Uterus (tissue), 4 donors: Measurements from ENCODE around the gene LSM14A. TPM values are rescaled to one million over a fixed set of nuclear protein-coding genes. Genes with fewer than 3 reads are reported as not detected.

Source experiments
- DNase-seq, 2 donors: peaks; one replicate each; pipeline ENCODE4 v3.0.0-alpha.2; 2019 to 2020
- H3K27ac ChIP-seq, 2 donors: fragments of 200-600 bp; sonication (generic); 1 replicate in 1 of 2; 2 replicates in 1 of 2; pipeline ENCODE4 v1.5.1; 2016 to 2018
- H3K27me3 ChIP-seq, 2 donors: fragments of 200-600 bp; sonication (generic); one replicate each; pipeline ENCODE4 v1.5.1; 2018 to 2019; ENCODE audit warnings: control low read depth in 1 of 2
- H3K36me3 ChIP-seq, 2 donors: fragments of 200-600 bp; sonication (generic); one replicate each; pipeline ENCODE4 v1.5.1; 2019; ENCODE audit warnings: control low read depth in 1 of 2
- H3K4me1 ChIP-seq, 2 donors: fragments of 200-600 bp; sonication (generic); one replicate each; pipeline ENCODE4 v1.5.1; 2018 to 2019; ENCODE audit warnings: control low read depth in 1 of 2
- H3K4me3 ChIP-seq, 2 donors: fragments of 200-600 bp; sonication (generic); 1 replicate in 1 of 2; 2 replicates in 1 of 2; pipeline ENCODE4 v1.5.1; 2018 to 2019; ENCODE audit warnings: mild to moderate bottlenecking in 1 of 2
- H3K9me3 ChIP-seq, 2 donors: fragments of 200-600 bp; sonication (generic); one replicate each; pipeline ENCODE4 v1.5.1; 2019; ENCODE audit warnings: control low read depth in 1 of 2
- POLR2A ChIP-seq, 2 donors: fragments of 450-650 bp; IDR thresholded peaks; one replicate each; pipeline ENCODE4 v1.6.1; 2016; ENCODE audit warnings: antibody characterized with exemption in 2 of 2, mild to moderate bottlenecking in 1 of 2, moderate library complexity in 1 of 2
- intact Hi-C: fragments of 100-400 bp; cut with DNase I; formaldehyde crosslinking; loops from one replicate; pipeline ENCODE4 v1.15.1; 2023; ENCODE audit warnings: low total_unique reads
- total RNA-seq, 4 donors: library from RNA; depleted of rRNA in 3 of 4; stranded (reverse); fragments of >200 nt in 3 of 4; gene quantifications; one replicate each; pipeline versions ENCODE4 v1.1.0 to v1.2.4, GENCODE V29; 2014 to 2023
- TF ChIP-seq, protein P1 (sequence below), 4 experiments: fragments of 200-600 bp in 2 of 4; fragments of 450-650 bp in 2 of 4; sonication (generic) in 2 of 4; IDR thresholded peaks; one replicate each; pipeline ENCODE4 v1.5.1; 2016 to 2019; ENCODE audit warnings: antibody characterized with exemption in 4 of 4, mild to moderate bottlenecking in 2 of 4, moderate library complexity in 1 of 4
- donor health status: DM: yes; HTN: yes; CAD: no.

The LSM14A gene
- total RNA-seq, 4 donors from 2014 or later = 57.1 to 161 (median 119) TPM

DNA sequence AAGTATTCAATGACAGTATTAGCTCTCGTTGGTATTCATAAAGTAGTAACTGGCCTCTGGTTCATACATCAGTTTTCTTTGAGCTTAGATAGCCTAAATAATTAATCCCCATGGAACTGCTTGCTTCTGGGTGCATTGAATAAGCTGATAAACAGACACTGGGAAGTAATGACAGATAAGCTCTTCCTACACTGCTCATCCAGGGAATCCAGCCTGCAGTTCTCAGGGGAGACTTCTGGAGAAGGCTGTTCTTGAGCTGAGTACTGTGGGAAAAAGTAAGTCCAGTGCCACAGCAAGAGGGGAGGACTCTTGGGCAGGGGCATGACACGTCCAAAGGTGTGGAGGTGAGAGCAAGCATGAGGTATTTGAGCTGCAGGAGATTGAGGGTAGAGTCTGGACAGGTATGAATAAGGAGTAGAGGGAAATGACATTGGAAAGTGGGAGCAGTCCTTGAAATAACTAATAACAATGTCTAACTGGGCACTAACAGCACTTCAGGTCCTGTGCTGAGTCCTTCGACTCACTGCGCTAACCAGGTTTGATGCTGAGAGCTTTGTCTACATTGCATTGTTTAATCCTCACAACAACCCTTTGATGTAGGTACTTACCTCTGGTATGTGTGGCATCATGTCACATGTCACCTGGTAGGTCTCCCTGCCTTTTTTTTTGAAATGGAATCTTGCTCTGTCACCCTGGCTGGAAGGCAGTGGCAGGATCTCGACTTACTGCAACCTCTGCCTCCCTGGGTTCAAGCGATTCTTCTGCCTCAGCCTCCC lies 89.2 kb downstream of the LSM14A start:
- no peak for DNase-seq
- no peak for TF ChIP-seq POLR2A (IDR thresholded peaks at IDR 0.05)
- TF ChIP-seq, protein P1, sequence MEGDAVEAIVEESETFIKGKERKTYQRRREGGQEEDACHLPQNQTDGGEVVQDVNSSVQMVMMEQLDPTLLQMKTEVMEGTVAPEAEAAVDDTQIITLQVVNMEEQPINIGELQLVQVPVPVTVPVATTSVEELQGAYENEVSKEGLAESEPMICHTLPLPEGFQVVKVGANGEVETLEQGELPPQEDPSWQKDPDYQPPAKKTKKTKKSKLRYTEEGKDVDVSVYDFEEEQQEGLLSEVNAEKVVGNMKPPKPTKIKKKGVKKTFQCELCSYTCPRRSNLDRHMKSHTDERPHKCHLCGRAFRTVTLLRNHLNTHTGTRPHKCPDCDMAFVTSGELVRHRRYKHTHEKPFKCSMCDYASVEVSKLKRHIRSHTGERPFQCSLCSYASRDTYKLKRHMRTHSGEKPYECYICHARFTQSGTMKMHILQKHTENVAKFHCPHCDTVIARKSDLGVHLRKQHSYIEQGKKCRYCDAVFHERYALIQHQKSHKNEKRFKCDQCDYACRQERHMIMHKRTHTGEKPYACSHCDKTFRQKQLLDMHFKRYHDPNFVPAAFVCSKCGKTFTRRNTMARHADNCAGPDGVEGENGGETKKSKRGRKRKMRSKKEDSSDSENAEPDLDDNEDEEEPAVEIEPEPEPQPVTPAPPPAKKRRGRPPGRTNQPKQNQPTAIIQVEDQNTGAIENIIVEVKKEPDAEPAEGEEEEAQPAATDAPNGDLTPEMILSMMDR (IDR thresholded peaks at IDR 0.05) = no peak
- H3K9me3 ChIP-seq = no peaks in the 10 kb centered on the region
- no peak overlapping the region for H3K4me3 ChIP-seq
- intact Hi-C loops = no loop called here
- no peaks in the 10 kb centered on the region for H3K27me3 ChIP-seq
- peaks cover 0 to 13% of the 10 kb centered on the region in 2 donors for H3K4me1 ChIP-seq
- H3K27ac ChIP-seq = peak overlapping the region in 1 of 2 donors; percentile 32
- no peaks in the 10 kb centered on the region for H3K36me3 ChIP-seq

DNA sequence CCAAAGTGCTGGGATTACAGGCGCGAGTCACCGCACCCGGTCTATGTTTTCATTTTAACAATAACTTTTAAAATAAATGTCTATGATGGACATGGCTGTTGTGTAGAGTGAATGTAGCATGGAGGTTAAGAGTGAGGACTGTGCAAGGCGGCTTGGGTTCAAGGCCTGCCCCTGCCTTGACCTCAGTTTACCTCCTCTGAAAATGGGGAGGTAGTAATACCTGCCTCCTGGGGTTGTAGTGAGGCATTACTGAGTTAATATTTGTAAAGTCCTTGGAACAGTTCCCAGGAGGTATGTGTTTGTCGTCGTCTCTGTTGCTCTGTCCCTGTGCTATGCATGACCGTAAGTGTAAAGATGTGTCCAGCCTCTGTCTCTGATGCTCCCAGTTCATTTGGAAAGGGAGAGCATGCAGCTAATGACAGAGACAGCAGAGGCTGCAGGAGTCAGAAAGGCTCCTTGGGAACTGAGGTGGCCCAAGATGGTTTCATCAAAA lies 91.5 kb downstream of the LSM14A start:
- Histone ChIP-seq H3K4me1 (peaks cover 0 to 13% of the 10 kb centered on the region in 2 donors), H3K27ac (no peak overlapping the region), H3K9me3 (no peaks in the 10 kb centered on the region), H3K4me3 (no peak overlapping the region), H3K36me3 (no peaks in the 10 kb centered on the region), H3K27me3 (no peaks in the 10 kb centered on the region)
- TF ChIP-seq, protein P1 (IDR thresholded peaks at IDR 0.05) = no peak
- no peak for TF ChIP-seq POLR2A (IDR thresholded peaks at IDR 0.05)
- DNase-seq = no peak
- intact Hi-C loops = no loop called here

DNA sequence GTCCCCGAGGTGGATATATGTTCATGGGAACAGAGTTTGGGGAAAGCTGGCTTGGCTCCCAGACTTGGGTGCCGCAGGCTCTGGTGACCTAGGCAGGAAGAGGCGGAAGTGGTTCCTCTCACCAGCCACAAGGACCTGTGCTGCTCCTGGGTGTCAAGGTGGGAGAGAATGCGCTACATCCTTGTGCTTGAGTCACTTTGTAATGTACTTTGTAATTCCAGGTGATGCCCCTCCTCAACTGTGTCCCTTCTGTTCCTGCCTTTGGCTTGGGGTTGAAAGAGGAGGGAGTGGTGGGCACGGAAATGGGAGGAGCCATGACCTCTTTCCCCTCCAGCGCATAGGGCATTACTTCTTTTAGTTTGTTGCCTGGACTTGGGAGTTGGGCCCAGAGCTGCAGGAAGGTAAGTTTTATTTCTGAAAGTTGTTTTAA lies 92.9 kb downstream of the LSM14A start:
- peak in 1 of 2 donors; percentile 31 for DNase-seq

DNA sequence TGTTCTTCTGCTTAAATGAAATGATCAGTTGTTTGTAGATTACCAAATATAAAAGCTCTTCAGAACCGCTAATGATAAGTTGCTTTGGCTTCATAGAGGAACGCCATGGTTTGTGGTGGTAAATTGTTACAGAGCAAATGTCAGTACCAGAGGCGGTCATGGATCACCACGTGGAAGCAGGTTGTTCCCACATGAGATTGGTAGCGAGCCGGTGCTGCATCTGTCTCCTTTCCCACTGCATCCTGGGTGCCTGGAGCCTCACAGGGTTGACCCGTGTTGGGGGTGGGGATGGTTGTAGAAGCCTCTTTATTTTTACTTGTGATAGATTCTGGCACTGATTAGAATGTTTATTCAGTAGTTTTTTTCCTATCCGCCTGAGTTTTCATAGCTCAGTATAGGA lies 96.8 kb downstream of the LSM14A start:
- no peaks in the 10 kb centered on the region for H3K4me1 ChIP-seq
- DNase-seq = no peak
- H3K27me3 ChIP-seq = no peaks in the 10 kb centered on the region
- intact Hi-C loops = no loop called here
- H3K4me3 ChIP-seq = no peak overlapping the region
- TF ChIP-seq, protein P1 (IDR thresholded peaks at IDR 0.05) = no peak
- TF ChIP-seq POLR2A (IDR thresholded peaks at IDR 0.05) = no peak
- no peaks in the 10 kb centered on the region for H3K9me3 ChIP-seq
- no peaks in the 10 kb centered on the region for H3K36me3 ChIP-seq
- peak overlapping the region; percentile 54 to 81 for H3K27ac ChIP-seq

More for the DNA sequence above, 92.9 kb downstream of the LSM14A start:
- TF ChIP-seq, protein P1 (IDR thresholded peaks at IDR 0.05) = no peak
- TF ChIP-seq POLR2A (IDR thresholded peaks at IDR 0.05) = peak; percentile 16 to 54
- H3K27ac ChIP-seq = peak overlapping the region; percentile 62 to 81
- intact Hi-C loops = no loop called here
- H3K27me3 ChIP-seq = no peaks in the 10 kb centered on the region
- H3K36me3 ChIP-seq = no peaks in the 10 kb centered on the region
- no peaks in the 10 kb centered on the region for H3K9me3 ChIP-seq
- peak overlapping the region in 1 of 2 donors; percentile 6 for H3K4me3 ChIP-seq
- peaks cover 0 to 13% of the 10 kb centered on the region in 2 donors for H3K4me1 ChIP-seq

DNA sequence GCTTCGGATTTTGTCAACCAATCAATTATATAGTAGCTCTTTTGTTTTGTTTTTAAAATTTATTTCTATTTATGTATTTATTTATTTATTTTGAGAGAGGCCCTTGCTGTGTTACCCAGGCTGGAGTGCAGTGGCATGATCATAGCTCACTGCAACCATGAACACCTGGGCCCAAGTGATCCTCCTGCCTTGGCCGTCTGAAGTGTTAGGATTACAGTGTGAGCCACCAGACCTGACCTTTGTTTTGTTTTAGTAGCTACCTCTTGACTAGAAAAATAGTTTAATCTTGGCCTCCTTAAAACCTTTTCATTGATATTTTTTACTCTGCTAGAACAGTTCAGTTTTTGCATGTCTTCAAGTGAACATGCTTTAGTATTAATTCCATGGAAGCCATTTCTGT lies 97.2 kb downstream of the LSM14A start:
- DNase-seq = no peak
- TF ChIP-seq POLR2A (IDR thresholded peaks at IDR 0.05) = no peak
- TF ChIP-seq, protein P1 (IDR thresholded peaks at IDR 0.05) = no peak
- no peaks in the 10 kb centered on the region for H3K27me3 ChIP-seq
- H3K4me1 ChIP-seq = no peaks in the 10 kb centered on the region
- no peaks in the 10 kb centered on the region for H3K9me3 ChIP-seq
- intact Hi-C loops = no loop called here
- peak overlapping the region; percentile 54 to 81 for H3K27ac ChIP-seq
- no peaks in the 10 kb centered on the region for H3K36me3 ChIP-seq
- H3K4me3 ChIP-seq = no peak overlapping the region
